SJSA1 (cell line): ENCODE measurements around the gene BCL2L1. TPM values are rescaled to one million over a fixed set of nuclear protein-coding genes. Genes with fewer than 3 reads are reported as not detected.

Experiments used
- DNase-seq, 2 experiments: peaks; one replicate each; pipeline ENCODE4 v3.0.0-alpha.2; 2015 to 2020; ENCODE audit warnings: low spot score in 2 of 2, low read depth in 1 of 2
- H3K27ac ChIP-seq: fragments of 250-450 bp; sonication (Bioruptor Pico); 2 replicates; pipeline ENCODE4 v1.5.1; 2020; ENCODE audit warnings: mild to moderate bottlenecking, moderate library complexity
- H3K27me3 ChIP-seq: fragments of 250-450 bp; sonication (Bioruptor Pico); replicated peaks from 2 replicates; pipeline ENCODE4 v1.5.1; 2020; ENCODE audit warnings: mild to moderate bottlenecking, moderate library complexity
- H3K36me3 ChIP-seq: fragments of 250-450 bp; sonication (Bioruptor Pico); 2 replicates; pipeline ENCODE4 v1.5.1; 2020; ENCODE audit warnings: mild to moderate bottlenecking
- H3K4me1 ChIP-seq: fragments of 250-450 bp; sonication (Bioruptor Pico); replicated peaks from 2 replicates; pipeline ENCODE4 v1.6.1; 2021; ENCODE audit warnings: mild to moderate bottlenecking
- H3K4me3 ChIP-seq: fragments of 250-450 bp; sonication (Bioruptor Pico); 2 replicates; pipeline ENCODE4 v1.5.1; 2020; ENCODE audit warnings: mild to moderate bottlenecking
- H3K9me3 ChIP-seq: fragments of 250-450 bp; sonication (Bioruptor Pico); replicated peaks from 2 replicates; pipeline ENCODE4 v1.5.1; 2020; ENCODE audit warnings: mild to moderate bottlenecking
- total RNA-seq: library from RNA; depleted of rRNA; stranded (reverse); fragments of >200 nt; shearing (Covaris generic); gene quantifications from 2 replicates; pipeline ENCODE4 v1.2.3, GENCODE V29; 2014

Gene BCL2L1
- total RNA-seq, 1 experiment from 2014 or later: 106 TPM

- Histone ChIP-seq H3K4me3 (no peak overlapping the region), H3K9me3 (no peaks in the 10 kb centered on the region), H3K4me1 (peaks cover 27% of the 10 kb centered on the region), H3K27ac (no peak overlapping the region), H3K36me3 (peaks cover 67% of the 10 kb centered on the region), H3K27me3 (no peaks in the 10 kb centered on the region)
- no peak for DNase-seq
Observed at GRCh38 chr20:31684153-31685015, 38.3 kb downstream of the BCL2L1 start.

GRCh38 chr20:31682927-31683326 lies 39.7 kb downstream of the BCL2L1 start:
- H3K4me3 ChIP-seq: no peak overlapping the region
- H3K36me3 ChIP-seq: peaks cover 72% of the 10 kb centered on the region
- peaks cover 42% of the 10 kb centered on the region for H3K4me1 ChIP-seq
- no peak overlapping the region for H3K27ac ChIP-seq
- no peaks in the 10 kb centered on the region for H3K9me3 ChIP-seq
- no peak for DNase-seq
- no peaks in the 10 kb centered on the region for H3K27me3 ChIP-seq

- no peak for DNase-seq
- Histone ChIP-seq H3K27me3 (no peaks in the 10 kb centered on the region), H3K27ac (no peak overlapping the region), H3K9me3 (no peaks in the 10 kb centered on the region), H3K4me3 (no peak overlapping the region), H3K4me1 (peaks cover 48% of the 10 kb centered on the region), H3K36me3 (peaks cover 74% of the 10 kb centered on the region)
Observed at GRCh38 chr20:31682352-31682751, 40.3 kb downstream of the BCL2L1 start.

- no peaks in the 10 kb centered on the region for H3K9me3 ChIP-seq
- no peaks in the 10 kb centered on the region for H3K27me3 ChIP-seq
- no peak overlapping the region for H3K27ac ChIP-seq
- H3K36me3 ChIP-seq: peaks cover 71% of the 10 kb centered on the region
- no peak for DNase-seq
- no peak overlapping the region for H3K4me3 ChIP-seq
- H3K4me1 ChIP-seq: peaks cover 48% of the 10 kb centered on the region
Observed at GRCh38 chr20:31681769-31682168, 40.9 kb downstream of the BCL2L1 start.

- DNase-seq: no peak
- no peaks in the 10 kb centered on the region for H3K27me3 ChIP-seq
- no peaks in the 10 kb centered on the region for H3K9me3 ChIP-seq
- peaks cover 71% of the 10 kb centered on the region for H3K36me3 ChIP-seq
- H3K4me1 ChIP-seq: peaks cover 48% of the 10 kb centered on the region
- no peak overlapping the region for H3K27ac ChIP-seq
- no peak overlapping the region for H3K4me3 ChIP-seq
Observed at GRCh38 chr20:31681128-31681727, 41.4 kb downstream of the BCL2L1 start.

- Histone ChIP-seq H3K4me1 (peaks cover 54% of the 10 kb centered on the region), H3K9me3 (no peaks in the 10 kb centered on the region), H3K27ac (no peak overlapping the region), H3K4me3 (no peak overlapping the region), H3K36me3 (peaks cover 73% of the 10 kb centered on the region), H3K27me3 (no peaks in the 10 kb centered on the region)
- DNase-seq: no peak
Observed at GRCh38 chr20:31680286-31681127, 42.2 kb downstream of the BCL2L1 start.

GRCh38 chr20:31679357-31680285 lies 43.0 kb downstream of the BCL2L1 start:
- Histone ChIP-seq H3K9me3 (no peaks in the 10 kb centered on the region), H3K27ac (no peak overlapping the region), H3K36me3 (peaks cover 78% of the 10 kb centered on the region), H3K4me3 (no peak overlapping the region), H3K4me1 (peaks cover 62% of the 10 kb centered on the region), H3K27me3 (no peaks in the 10 kb centered on the region)
- DNase-seq: no peak

- Histone ChIP-seq H3K4me1 (peaks cover 68% of the 10 kb centered on the region), H3K4me3 (no peak overlapping the region), H3K27me3 (no peaks in the 10 kb centered on the region), H3K36me3 (peaks cover 78% of the 10 kb centered on the region), H3K27ac (0 out of 2 replicates have a peak overlapping the region, but pooled peaks have one; percentile 9), H3K9me3 (no peaks in the 10 kb centered on the region)
- no peak for DNase-seq
Observed at GRCh38 chr20:31678389-31679356, 44.0 kb downstream of the BCL2L1 start.

GRCh38 chr20:31677553-31678260 lies 45.0 kb downstream of the BCL2L1 start:
- Histone ChIP-seq H3K27ac (no peak overlapping the region), H3K4me3 (no peak overlapping the region), H3K4me1 (peaks cover 68% of the 10 kb centered on the region), H3K9me3 (no peaks in the 10 kb centered on the region), H3K36me3 (peaks cover 81% of the 10 kb centered on the region), H3K27me3 (no peaks in the 10 kb centered on the region)
- no peak for DNase-seq

- Histone ChIP-seq H3K4me1 (peaks cover 75% of the 10 kb centered on the region), H3K27ac (peak overlapping the region; percentile 40), H3K27me3 (no peaks in the 10 kb centered on the region), H3K4me3 (no peak overlapping the region), H3K36me3 (peaks cover 73% of the 10 kb centered on the region), H3K9me3 (no peaks in the 10 kb centered on the region)
- no peak for DNase-seq
Observed at GRCh38 chr20:31676609-31676989, 46.1 kb downstream of the BCL2L1 start.

GRCh38 chr20:31675828-31676608 lies 46.6 kb downstream of the BCL2L1 start:
- peaks cover 75% of the 10 kb centered on the region for H3K36me3 ChIP-seq
- H3K4me3 ChIP-seq: no peak overlapping the region
- H3K9me3 ChIP-seq: no peaks in the 10 kb centered on the region
- H3K27ac ChIP-seq: peak overlapping the region; percentile 40
- H3K27me3 ChIP-seq: no peaks in the 10 kb centered on the region
- peaks cover 78% of the 10 kb centered on the region for H3K4me1 ChIP-seq
- no peak for DNase-seq
